ENCODE measurements around the gene HSPG2. TPM values are rescaled to one million over a fixed set of nuclear protein-coding genes. Genes with fewer than 3 reads are reported as not detected.

Gene HSPG2
- total and polyA plus RNA-seq, 9 of the 15 experiments (the other 6 are each of a cell fraction or from before 2014, with no cell fraction given): 0.14 to 160 (median 15.7) TPM

GRCh38 chr1:21782349-21782867, 154.7 kb downstream of the HSPG2 start (continued):
- TF ChIP-seq LARP7 (IDR thresholded peaks at IDR 0.05) (peak; percentile 48; the same call in 1 of the 2 replicates), ZBTB1 (CRISPR knock-in tag; IDR thresholded peaks at IDR 0.05; ENCODE audit: borderline replicate concordance, low read depth) (no peak), NFYB (IDR thresholded peaks at IDR 0.05; ENCODE audit: extremely low read depth, insufficient read length) (no peak), BRD4 (IDR thresholded peaks at IDR 0.05) (no peak; the same call in 1 of the 2 replicates), NCOA2 (IDR thresholded peaks at IDR 0.05; ENCODE audit: partially characterized antibody in 2 of 2) (no peak), CEBPG (CRISPR knock-in tag; IDR thresholded peaks at IDR 0.05) (peak; percentile 25; the same call in 1 of the 2 replicates), CEBPG (tag; conservative IDR thresholded peaks at IDR 0.05 in 1 of 2, IDR thresholded peaks at IDR 0.05 in 1 of 2) (no peak), ZNF609 (CRISPR knock-in tag; IDR thresholded peaks at IDR 0.05; ENCODE audit: borderline replicate concordance) (peak; percentile 33; the same call in 1 of the 2 replicates), ZNF140 (CRISPR knock-in tag; IDR thresholded peaks at IDR 0.05) (no peak), KDM4B (IDR thresholded peaks at IDR 0.05; ENCODE audit: borderline replicate concordance in 2 of 2, low read depth in 1 of 2) (no peak), ARNT (IDR thresholded peaks at IDR 0.05) (0 out of 4 replicates have a peak, but pooled peaks of 1 of the 2 experiments have one; percentile 47), HMG20B (CRISPR knock-in tag; IDR thresholded peaks at IDR 0.05) (no peak), UBTF (IDR thresholded peaks at IDR 0.05; ENCODE audit: borderline replicate concordance in 1 of 2, low read depth in 2 of 2, low read length in 2 of 2) (no peak; a peak in 2 of 4 replicates), POU5F1 (IDR thresholded peaks at IDR 0.05; ENCODE audit: borderline replicate concordance, low read depth, low read length, partially characterized antibody) (no peak), MYNN (IDR thresholded peaks at IDR 0.05) (no peak), MYNN (CRISPR knock-in tag; IDR thresholded peaks at IDR 0.05) (no peak), GTF2B (IDR thresholded peaks at IDR 0.05; ENCODE audit: extremely low read depth, insufficient read length) (no peak), ZNF512 (tag; IDR thresholded peaks at IDR 0.05) (no peak), CHD1 (IDR thresholded peaks at IDR 0.05; ENCODE audit: low read length) (peak; percentile 59)
